Natural killer cell (primary cell): Measurements from ENCODE around the gene CNKSR2. TPM values are rescaled to one million over a fixed set of nuclear protein-coding genes. Genes with fewer than 3 reads are reported as not detected.

Source experiments
- ATAC-seq, 3 donors: fragments of 150-1000 bp in 2 of 3; fragments of 200-7000 bp in 1 of 3; cut with Tn5 transposase; 1 replicate in 1 of 3; 2 replicates in 2 of 3; pipeline ENCODE4 v1.10.0; 2021; ENCODE audit warnings: mild to moderate bottlenecking in 2 of 3, moderate library complexity in 2 of 3
- DNase-seq, 2 donors: peaks; one replicate each; pipeline versions ENCODE4 v3.0.0 to v3.0.0-alpha.2; 2013 to 2021; ENCODE audit warnings: mixed read lengths in 1 of 2
- H3K27ac ChIP-seq: one replicate; pipeline ENCODE4 v1.5.1; 2013; ENCODE audit warnings: mild to moderate bottlenecking, low read length
- H3K27me3 ChIP-seq: one replicate; pipeline ENCODE4 v1.6.1; 2013; ENCODE audit warnings: low read length; ENCODE audit not compliant: control insufficient read depth, insufficient read depth
- H3K36me3 ChIP-seq: one replicate; pipeline ENCODE4 v1.6.1; 2013; ENCODE audit warnings: low read length; ENCODE audit not compliant: control insufficient read depth, insufficient read depth
- H3K4me1 ChIP-seq: one replicate; pipeline ENCODE4 v1.6.1; 2013; ENCODE audit warnings: low read length; ENCODE audit not compliant: control insufficient read depth, insufficient read depth
- H3K4me3 ChIP-seq: one replicate; pipeline ENCODE4 v1.5.1; 2013; ENCODE audit warnings: low read length
- H3K9me3 ChIP-seq: one replicate; pipeline ENCODE4 v1.6.1; 2013; ENCODE audit warnings: low read length; ENCODE audit not compliant: control insufficient read depth, insufficient read depth
- H3K27ac Mint-ChIP-seq, 2 donors: one replicate each; pipeline ENCODE4 v1.8.0; 2022; ENCODE audit warnings: mild to moderate bottlenecking in 2 of 2, mixed read lengths in 2 of 2, moderate library complexity in 1 of 2
- H3K27me3 Mint-ChIP-seq, 2 donors: one replicate each; pipeline ENCODE4 v1.8.0; 2022; ENCODE audit warnings: low read depth in 2 of 2, mixed read lengths in 2 of 2
- H3K36me3 Mint-ChIP-seq: one replicate; pipeline ENCODE4 v1.8.0; 2022; ENCODE audit warnings: mixed read lengths
- H3K4me1 Mint-ChIP-seq, 2 donors: one replicate each; pipeline ENCODE4 v1.8.0; 2022; ENCODE audit warnings: mixed read lengths in 2 of 2
- H3K4me3 Mint-ChIP-seq: one replicate; pipeline ENCODE4 v1.8.0; 2022; ENCODE audit warnings: mild to moderate bottlenecking, moderate library complexity, mixed read lengths
- H3K9me3 Mint-ChIP-seq, 2 donors: one replicate each; pipeline ENCODE4 v1.8.0; 2022; ENCODE audit warnings: mixed read lengths in 2 of 2
- CTCF ChIP-seq: fragments of 200-600 bp; IDR thresholded peaks from one replicate; pipeline ENCODE4 v1.8.0; 2022; ENCODE audit warnings: antibody characterized with exemption
- WGBS: methylation state at CpG from one replicate; pipeline ENCODE4 v1.1.7; 2013; ENCODE audit warnings: missing lambda C conversion rate; ENCODE audit not compliant: insufficient coverage; 5-methylcytosine and 5-hydroxymethylcytosine counted together
- intact Hi-C: fragments of 100-400 bp; cut with micrococcal nuclease; formaldehyde crosslinking; loops from one replicate; pipeline ENCODE4 v1.14.2; 2022
- total RNA-seq, 4 donors: library from RNA; stranded (reverse); fragments of 120-200 nt in 1 of 4; gene quantifications; one replicate each; pipeline versions ENCODE4 v1.2.3 to v1.2.4, GENCODE V29; 2013 to 2022

CNKSR2 gene
- total RNA-seq, 3 donors from 2014 or later (not counting 1 experiment from before 2014, with no cell fraction given), result 1.8 to 2.2 (median 1.8) TPM

DNA sequence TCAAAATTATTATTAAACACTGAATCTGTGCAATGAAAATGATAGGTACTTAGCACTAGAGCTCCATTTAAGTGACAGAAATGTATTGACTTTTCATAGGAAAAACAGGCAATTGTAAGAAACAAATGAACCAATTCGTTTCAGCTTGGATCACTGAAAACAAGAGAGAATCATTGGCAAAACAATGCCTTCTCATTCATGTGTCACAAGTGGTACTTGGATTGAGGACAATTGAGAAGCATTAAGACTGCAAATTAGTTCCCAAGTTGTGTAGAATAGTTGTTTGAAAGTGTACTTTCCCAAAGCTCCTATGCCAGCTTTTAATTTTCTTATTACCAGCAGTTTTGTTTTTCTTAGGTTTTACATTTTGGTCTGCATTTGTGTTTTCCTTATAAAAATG lies 20.6 kb downstream of the CNKSR2 start:
- ATAC-seq (no peak), DNase-seq (no peak)
- no peak overlapping the region for H3K27ac Mint-ChIP-seq
- peaks cover 2% of the 10 kb centered on the region for H3K4me1 ChIP-seq
- peaks cover 0 to 2% of the 10 kb centered on the region in 2 donors for H3K9me3 Mint-ChIP-seq
- H3K4me3 Mint-ChIP-seq, result no peak overlapping the region
- intact Hi-C loops, result no loop called here
- TF ChIP-seq CTCF, result no peak
- no peak overlapping the region for H3K4me3 ChIP-seq
- H3K27me3 Mint-ChIP-seq, result no peaks in the 10 kb centered on the region
- H3K27ac ChIP-seq, result no peak overlapping the region
- H3K4me1 Mint-ChIP-seq, result no peaks in the 10 kb centered on the region
- no peaks in the 10 kb centered on the region for H3K36me3 Mint-ChIP-seq
- H3K27me3 ChIP-seq, result no peaks in the 10 kb centered on the region
- H3K9me3 ChIP-seq, result peaks cover 5% of the 10 kb centered on the region
- WGBS, result no CpG with 5 or more reads among the region's 1 CpG
- no peaks in the 10 kb centered on the region for H3K36me3 ChIP-seq

- Histone ChIP-seq H3K9me3 (no peaks in the 10 kb centered on the region), H3K36me3 (no peaks in the 10 kb centered on the region), H3K4me1 (peaks cover 2% of the 10 kb centered on the region), H3K27me3 (no peaks in the 10 kb centered on the region), H3K27ac (no peak overlapping the region), H3K4me3 (no peak overlapping the region)
- intact Hi-C loops, result no loop called here
- Mint-ChIP-seq H3K9me3 (no peaks in the 10 kb centered on the region), H3K4me1 (no peaks in the 10 kb centered on the region), H3K4me3 (no peak overlapping the region), H3K27me3 (no peaks in the 10 kb centered on the region), H3K27ac (no peak overlapping the region), H3K36me3 (no peaks in the 10 kb centered on the region)
- DNase-seq, result no peak
- WGBS, result 29% methylated on average over 1 of the region's 3 CpGs
- no peak for TF ChIP-seq CTCF
- ATAC-seq, result no peak
Observed at GRCh38 chrX:21398426-21398825, 24.2 kb downstream of the CNKSR2 start.

GRCh38 chrX:21400408-21401121 lies 26.3 kb downstream of the CNKSR2 start:
- no peaks in the 10 kb centered on the region for H3K27me3 Mint-ChIP-seq
- TF ChIP-seq CTCF, result no peak
- no peaks in the 10 kb centered on the region for H3K36me3 Mint-ChIP-seq
- H3K9me3 Mint-ChIP-seq, result no peaks in the 10 kb centered on the region
- H3K36me3 ChIP-seq, result no peaks in the 10 kb centered on the region
- H3K27ac ChIP-seq, result no peak overlapping the region
- no peak overlapping the region for H3K27ac Mint-ChIP-seq
- intact Hi-C loops, result no loop called here
- ATAC-seq (no peak), DNase-seq (no peak)
- H3K9me3 ChIP-seq, result no peaks in the 10 kb centered on the region
- no peak overlapping the region for H3K4me3 Mint-ChIP-seq
- peaks cover 2% of the 10 kb centered on the region for H3K4me1 ChIP-seq
- no peak overlapping the region for H3K4me3 ChIP-seq
- no CpG with 5 or more reads among the region's 1 CpG for WGBS
- no peaks in the 10 kb centered on the region for H3K4me1 Mint-ChIP-seq
- no peaks in the 10 kb centered on the region for H3K27me3 ChIP-seq

- H3K9me3 ChIP-seq, result no peaks in the 10 kb centered on the region
- H3K4me1 Mint-ChIP-seq, result no peaks in the 10 kb centered on the region
- no peaks in the 10 kb centered on the region for H3K27me3 Mint-ChIP-seq
- ATAC-seq, result no peak
- no peak overlapping the region for H3K27ac ChIP-seq
- no peaks in the 10 kb centered on the region for H3K4me1 ChIP-seq
- H3K4me3 Mint-ChIP-seq, result no peak overlapping the region
- no peak overlapping the region for H3K27ac Mint-ChIP-seq
- no peaks in the 10 kb centered on the region for H3K36me3 Mint-ChIP-seq
- WGBS, result 57% methylated on average over 1 of the region's 2 CpGs
- no peaks in the 10 kb centered on the region for H3K9me3 Mint-ChIP-seq
- intact Hi-C loops, result no loop called here
- DNase-seq, result no peak
- no peaks in the 10 kb centered on the region for H3K36me3 ChIP-seq
- no peaks in the 10 kb centered on the region for H3K27me3 ChIP-seq
- no peak for TF ChIP-seq CTCF
- H3K4me3 ChIP-seq, result no peak overlapping the region
Observed at GRCh38 chrX:21408307-21408706, 34.1 kb downstream of the CNKSR2 start.
